ENCODE measurements around the gene DNM3.

DNM3 gene

GRCh38 chr1:172342584-172343239 is 501.4 kb downstream of the DNM3 start:
- H3K4me3 ChIP-seq = peak overlapping the region; percentile 49; the same call in 1 of the 2 replicates
- H3K9ac ChIP-seq (ENCODE audit: insufficient read length) = peak overlapping the region; percentile 74

GRCh38 chr1:172343240-172344160 is 502.2 kb downstream of the DNM3 start:
- peak overlapping the region; percentile 96 for H3K27ac ChIP-seq
- peak; percentile 56 for DNase-seq (ENCODE audit: low read depth, low spot score)
- TF ChIP-seq EZH2 (IDR thresholded peaks at IDR 0.05) (no peak), FOXP2 (optimal IDR thresholded peaks at IDR 0.05; ENCODE audit: control extremely low read depth, extremely low read length, insufficient read depth) (no peak), POLR2AphosphoS5 (IDR thresholded peaks at IDR 0.05; ENCODE audit: borderline replicate concordance, low read depth, low read length) (no peak)
- peak overlapping the region; percentile 74 for H3K9ac ChIP-seq (ENCODE audit: insufficient read length)
- no peaks in the 10 kb centered on the region for H3K36me3 ChIP-seq (ENCODE audit: insufficient read depth, low read length)
- no peaks in the 10 kb centered on the region for H3K9me3 ChIP-seq (ENCODE audit: low read depth, low read length)
- H3K4me3 ChIP-seq = peak overlapping the region; percentile 49

More at GRCh38 chr1:172342584-172343239, 501.4 kb downstream of the DNM3 start:
- no peaks in the 10 kb centered on the region for H3K9me3 ChIP-seq (ENCODE audit: low read depth, low read length)
- H3K36me3 ChIP-seq (ENCODE audit: insufficient read depth, low read length) = no peaks in the 10 kb centered on the region
- H3K27ac ChIP-seq = peak overlapping the region; percentile 96
- TF ChIP-seq POLR2AphosphoS5 (IDR thresholded peaks at IDR 0.05; ENCODE audit: borderline replicate concordance, low read depth, low read length) (no peak), EZH2 (IDR thresholded peaks at IDR 0.05) (no peak), FOXP2 (optimal IDR thresholded peaks at IDR 0.05; ENCODE audit: control extremely low read depth, extremely low read length, insufficient read depth) (no peak)
- no peak for DNase-seq (ENCODE audit: low read depth, low spot score)

GRCh38 chr1:172344444-172344843 is 503.1 kb downstream of the DNM3 start:
- Histone ChIP-seq H3K27ac (peak overlapping the region; percentile 96), H3K36me3 (ENCODE audit: insufficient read depth, low read length) (no peaks in the 10 kb centered on the region), H3K9me3 (ENCODE audit: low read depth, low read length) (no peaks in the 10 kb centered on the region), H3K9ac (ENCODE audit: insufficient read length) (no peak overlapping the region), H3K4me3 (no peak overlapping the region)
- TF ChIP-seq FOXP2 (optimal IDR thresholded peaks at IDR 0.05; ENCODE audit: control extremely low read depth, extremely low read length, insufficient read depth) = no peak
- no peak for TF ChIP-seq POLR2AphosphoS5 (IDR thresholded peaks at IDR 0.05; ENCODE audit: borderline replicate concordance, low read depth, low read length)
- TF ChIP-seq EZH2 (IDR thresholded peaks at IDR 0.05) = no peak
- no peak for DNase-seq (ENCODE audit: low read depth, low spot score)

GRCh38 chr1:172345077-172345476 is 503.8 kb downstream of the DNM3 start:
- Histone ChIP-seq H3K4me3 (no peak overlapping the region), H3K27ac (peak overlapping the region; percentile 10), H3K36me3 (ENCODE audit: insufficient read depth, low read length) (no peaks in the 10 kb centered on the region), H3K9me3 (ENCODE audit: low read depth, low read length) (no peaks in the 10 kb centered on the region), H3K9ac (ENCODE audit: insufficient read length) (no peak overlapping the region)
- TF ChIP-seq FOXP2 (optimal IDR thresholded peaks at IDR 0.05; ENCODE audit: control extremely low read depth, extremely low read length, insufficient read depth) = no peak
- no peak for TF ChIP-seq POLR2AphosphoS5 (IDR thresholded peaks at IDR 0.05; ENCODE audit: borderline replicate concordance, low read depth, low read length)
- TF ChIP-seq EZH2 (IDR thresholded peaks at IDR 0.05) = no peak
- no peak for DNase-seq (ENCODE audit: low read depth, low spot score)

GRCh38 chr1:172347416-172347815 is 506.1 kb downstream of the DNM3 start:
- Histone ChIP-seq H3K4me3 (no peak overlapping the region), H3K27ac (no peak overlapping the region), H3K9ac (ENCODE audit: insufficient read length) (no peak overlapping the region), H3K9me3 (ENCODE audit: low read depth, low read length) (no peaks in the 10 kb centered on the region), H3K36me3 (ENCODE audit: insufficient read depth, low read length) (no peaks in the 10 kb centered on the region)
- DNase-seq (ENCODE audit: low read depth, low spot score) = no peak
- TF ChIP-seq POLR2AphosphoS5 (IDR thresholded peaks at IDR 0.05; ENCODE audit: borderline replicate concordance, low read depth, low read length) = no peak
- no peak for TF ChIP-seq FOXP2 (optimal IDR thresholded peaks at IDR 0.05; ENCODE audit: control extremely low read depth, extremely low read length, insufficient read depth)
- no peak for TF ChIP-seq EZH2 (IDR thresholded peaks at IDR 0.05)

- H3K9ac ChIP-seq (ENCODE audit: insufficient read length) = no peak overlapping the region
- H3K4me3 ChIP-seq = no peak overlapping the region
- TF ChIP-seq EZH2 (IDR thresholded peaks at IDR 0.05) (no peak), FOXP2 (optimal IDR thresholded peaks at IDR 0.05; ENCODE audit: control extremely low read depth, extremely low read length, insufficient read depth) (no peak), POLR2AphosphoS5 (IDR thresholded peaks at IDR 0.05; ENCODE audit: borderline replicate concordance, low read depth, low read length) (no peak)
- no peaks in the 10 kb centered on the region for H3K36me3 ChIP-seq (ENCODE audit: insufficient read depth, low read length)
- DNase-seq (ENCODE audit: low read depth, low spot score) = no peak
- no peaks in the 10 kb centered on the region for H3K9me3 ChIP-seq (ENCODE audit: low read depth, low read length)
- peak overlapping the region; percentile 61; the same call in 1 of the 2 replicates for H3K27ac ChIP-seq
These were observed 509.6 kb downstream of the DNM3 start for GRCh38 chr1:172350856-172351255.

GRCh38 chr1:172351346-172351745 is 510.0 kb downstream of the DNM3 start:
- no peaks in the 10 kb centered on the region for H3K9me3 ChIP-seq (ENCODE audit: low read depth, low read length)
- no peaks in the 10 kb centered on the region for H3K36me3 ChIP-seq (ENCODE audit: insufficient read depth, low read length)
- H3K9ac ChIP-seq (ENCODE audit: insufficient read length) = no peak overlapping the region
- TF ChIP-seq EZH2 (IDR thresholded peaks at IDR 0.05) = no peak
- TF ChIP-seq FOXP2 (optimal IDR thresholded peaks at IDR 0.05; ENCODE audit: control extremely low read depth, extremely low read length, insufficient read depth) = no peak
- TF ChIP-seq POLR2AphosphoS5 (IDR thresholded peaks at IDR 0.05; ENCODE audit: borderline replicate concordance, low read depth, low read length) = no peak
- H3K4me3 ChIP-seq = peak overlapping the region; percentile 45
- no peak for DNase-seq (ENCODE audit: low read depth, low spot score)
- peak overlapping the region; percentile 61 for H3K27ac ChIP-seq

- Histone ChIP-seq H3K36me3 (ENCODE audit: insufficient read depth, low read length) (no peaks in the 10 kb centered on the region), H3K27ac (peak overlapping the region; percentile 61), H3K4me3 (peak overlapping the region; percentile 45), H3K9ac (ENCODE audit: insufficient read length) (no peak overlapping the region), H3K9me3 (ENCODE audit: low read depth, low read length) (no peaks in the 10 kb centered on the region)
- DNase-seq (ENCODE audit: low read depth, low spot score) = no peak
- no peak for TF ChIP-seq EZH2 (IDR thresholded peaks at IDR 0.05)
- TF ChIP-seq FOXP2 (optimal IDR thresholded peaks at IDR 0.05; ENCODE audit: control extremely low read depth, extremely low read length, insufficient read depth) = no peak
- no peak for TF ChIP-seq POLR2AphosphoS5 (IDR thresholded peaks at IDR 0.05; ENCODE audit: borderline replicate concordance, low read depth, low read length)
These were observed 510.5 kb downstream of the DNM3 start for GRCh38 chr1:172351754-172352161.

All from SK-N-MC (cell line).